SHP77 (cell line): ENCODE measurements around the gene GABRR3.
A peak's percentile ranks its signal among the peaks of the same experiment; 100 is the strongest.

Experiments used
- DNase-seq, 2 experiments: peaks; one replicate each; lab custom pipeline; 2025; lab: John Stamatoyannopoulos, UW

Gene GABRR3

GRCh38 chr3:98035208-98035607 lies at the start of gene GABRR3:
Gene GABRR3 (minus strand): TSS chr3:98035315. CDS start chr3:98034987, 328 bp downstream.
- DNase-seq, result no peak

- DNase-seq, result no peak
Observed at GRCh38 chr3:98073486-98073885, 38.4 kb upstream of the GABRR3 start.

- no peak for DNase-seq
Observed at GRCh38 chr3:98070840-98071239, 35.7 kb upstream of the GABRR3 start.

- DNase-seq, result no peak
Observed at GRCh38 chr3:98068824-98069223, 33.7 kb upstream of the GABRR3 start.

GRCh38 chr3:98058244-98058960 lies 23.3 kb upstream of the GABRR3 start:
- DNase-seq, result no peak

GRCh38 chr3:98057631-98058030 lies 22.5 kb upstream of the GABRR3 start:
- no peak for DNase-seq

- DNase-seq, result no peak
Observed at GRCh38 chr3:98056035-98056434, 20.9 kb upstream of the GABRR3 start.

GRCh38 chr3:98049271-98049670 lies 14.2 kb upstream of the GABRR3 start:
- DNase-seq, result no peak

GRCh38 chr3:98048586-98048985 lies 13.5 kb upstream of the GABRR3 start:
- DNase-seq, result no peak

GRCh38 chr3:98041350-98041749 lies 6.2 kb upstream of the GABRR3 start:
- no peak for DNase-seq

- peak; percentile 82 to 91 for DNase-seq
Observed at GRCh38 chr3:98039322-98040024, 4.4 kb upstream of the GABRR3 start.

GRCh38 chr3:98038876-98039275 lies 3.8 kb upstream of the GABRR3 start:
- DNase-seq, result no peak

GRCh38 chr3:98038286-98038685 lies 3.2 kb upstream of the GABRR3 start:
- DNase-seq, result no peak

- no peak for DNase-seq
Observed at GRCh38 chr3:98034486-98034885, 629 bp downstream of the GABRR3 start.

- DNase-seq, result no peak
Observed at GRCh38 chr3:98034036-98034435, 1.1 kb downstream of the GABRR3 start.

GRCh38 chr3:98032904-98033303 lies 2.2 kb downstream of the GABRR3 start:
- DNase-seq, result no peak

- no peak for DNase-seq
Observed at GRCh38 chr3:98032265-98032664, 2.9 kb downstream of the GABRR3 start.

GRCh38 chr3:98029083-98029482 lies 6.0 kb downstream of the GABRR3 start:
- DNase-seq, result no peak

GRCh38 chr3:98027085-98027446 lies 8.0 kb downstream of the GABRR3 start:
- peak; percentile 19 to 33 for DNase-seq

- DNase-seq, result no peak
Observed at GRCh38 chr3:98026425-98027084, 8.6 kb downstream of the GABRR3 start.

- no peak for DNase-seq
Observed at GRCh38 chr3:98025392-98025945, 9.6 kb downstream of the GABRR3 start.

- peak; percentile 82 to 85 for DNase-seq
Observed at GRCh38 chr3:98022978-98023820, 11.9 kb downstream of the GABRR3 start.
